ENCODE measurements around the gene ZNHIT1.

GRCh38 chr7:101225650-101226049 lies 7.7 kb downstream of the ZNHIT1 start:
- TF ChIP-seq CTCF (IDR thresholded peaks at IDR 0.05) (no peak), POLR2A (IDR thresholded peaks at IDR 0.05) (no peak)
